Muscle of arm (tissue), 12 donors: ENCODE results near the gene CSPG5. TPM values are rescaled to one million over a fixed set of nuclear protein-coding genes. Genes with fewer than 3 reads are reported as not detected.

Experiments
- polyA plus RNA-seq, 12 donors: library from polyadenylated mRNA; unstranded; fragments of 120-200 nt; gene quantifications; one replicate each; pipeline ENCODE4 v1.2.1, GENCODE V29; 2013; ENCODE audit not compliant: insufficient read length in 12 of 12

Gene CSPG5
- polyA plus RNA-seq, 12 donors: 1.2 to 2.6 (median 1.6) TPM; not detected in 2

Other genes with a start within 250 kb of the CSPG5 start
- gene PTPN23, start 197.8 kb downstream of the CSPG5 start, polyA plus RNA-seq: 10 to 100 TPM in 11 of 12 donors, not detected in 1; 17.2 to 29.4 (median 19.7) TPM
- gene SCAP, start 102.9 kb downstream of the CSPG5 start, polyA plus RNA-seq: 10 to 100 TPM in 11 of 12 donors, not detected in 1; 38.1 to 63.8 (median 50.1) TPM
- gene ELP6, start 65.2 kb downstream of the CSPG5 start, polyA plus RNA-seq: 10 to 100 TPM in 11 of 12 donors, not detected in 1; 22.5 to 34.9 (median 26.3) TPM
- gene SMARCC1, start 203.0 kb upstream of the CSPG5 start, polyA plus RNA-seq: 10 to 100 TPM in 11 of 12 donors, not detected in 1; 58.4 to 86.8 (median 64.2) TPM
- 10 to 100 TPM in 11 of 12 donors, not detected in 1; 31.8 to 44.4 (median 36.3) TPM for gene DHX30, start 224.3 kb upstream of the CSPG5 start, polyA plus RNA-seq